ENCODE data around the gene CHCHD5. TPM values are rescaled to one million over a fixed set of nuclear protein-coding genes. Genes with fewer than 3 reads are reported as not detected.

Gene CHCHD5
- polyA plus RNA-seq, 3 donors = 37.1 to 77.3 (median 56.2) TPM

- H3K9ac ChIP-seq (ENCODE audit: insufficient read depth, low read length, poor library complexity, severe bottlenecking) = no peak overlapping the region
- no peaks in the 10 kb centered on the region for H3K27me3 ChIP-seq (ENCODE audit: control insufficient read depth in 2 of 2, insufficient read depth in 2 of 2, low read length in 2 of 2)
- no CpG with 5 or more reads among the region's 6 CpGs for WGBS (ENCODE audit: insufficient coverage)
- no peak overlapping the region for H3K4me3 ChIP-seq (replicated peaks in 1 of 3; ENCODE audit: low read depth in 2 of 3, low read length in 3 of 3)
- peaks cover 0 to 2% (median 0%) of the 10 kb centered on the region in 7 donors for H3K9me3 Mint-ChIP-seq
- no peaks in the 10 kb centered on the region for H4K20me1 ChIP-seq (ENCODE audit: insufficient read depth, low read length)
- peaks cover 0 to 2% (median 0%) of the 10 kb centered on the region in 3 donors for H3K27me3 Mint-ChIP-seq (ENCODE audit: low read depth in 3 of 3)
- H3K27ac Mint-ChIP-seq = peak overlapping the region in 6 of 7 donors; percentile 77 to 92 (median 86)
- H3K4me3 Mint-ChIP-seq = peak overlapping the region in 1 of 2 donors; percentile 73
- DNase-seq = peak in 2 of 3 donors; percentile 32 to 46
- H3K4me1 Mint-ChIP-seq = peaks cover 29% of the 10 kb centered on the region
- H3K9me3 ChIP-seq (replicated peaks in 1 of 2; ENCODE audit: control insufficient read depth in 1 of 2, insufficient read depth in 1 of 2, low read length in 2 of 2) = no peaks in the 10 kb centered on the region
- H3K4me1 ChIP-seq (ENCODE audit: control insufficient read depth in 1 of 2, insufficient read depth in 2 of 2, low read length in 2 of 2) = peaks cover 27 to 40% of the 10 kb centered on the region in 2 donors
- no peaks in the 10 kb centered on the region for H3K79me2 ChIP-seq (ENCODE audit: insufficient read depth, low read length)
- intact Hi-C loops (cut with micrococcal nuclease) = no loop called here
- TF ChIP-seq CTCF (IDR thresholded peaks at IDR 0.05) = no peak
- no peaks in the 10 kb centered on the region for H3K36me3 Mint-ChIP-seq
- peak overlapping the region in 1 of 2 donors; percentile 45 for H3K27ac ChIP-seq (ENCODE audit: low read depth in 1 of 2, low read length in 2 of 2)
- H3K4me2 ChIP-seq (replicated peaks; ENCODE audit: extremely low read depth, low read length, poor library complexity, severe bottlenecking) = peak overlapping the region; percentile 16
- no peak overlapping the region for H2AFZ ChIP-seq (ENCODE audit: insufficient read depth, low read depth, low read length, poor library complexity, severe bottlenecking)
- no peaks in the 10 kb centered on the region for H3K36me3 ChIP-seq (replicated peaks in 1 of 2; ENCODE audit: control insufficient read depth in 1 of 2, insufficient read depth in 2 of 2, low read length in 2 of 2)
These were observed 34.0 kb downstream of the CHCHD5 start for GRCh38 chr2:112618383-112618782.

GRCh38 chr2:112621790-112622527 is 37.5 kb downstream of the CHCHD5 start:
- TF ChIP-seq CTCF (IDR thresholded peaks at IDR 0.05) = no peak
- no peak overlapping the region for H3K9ac ChIP-seq (ENCODE audit: insufficient read depth, low read length, poor library complexity, severe bottlenecking)
- DNase-seq = no peak

More at GRCh38 chr2:112621790-112622527, 37.5 kb downstream of the CHCHD5 start:
- Histone ChIP-seq H4K20me1 (ENCODE audit: insufficient read depth, low read length) (no peaks in the 10 kb centered on the region), H3K9me3 (replicated peaks in 1 of 2; ENCODE audit: control insufficient read depth in 1 of 2, insufficient read depth in 1 of 2, low read length in 2 of 2) (no peaks in the 10 kb centered on the region), H2AFZ (ENCODE audit: insufficient read depth, low read depth, low read length, poor library complexity, severe bottlenecking) (no peak overlapping the region), H3K4me1 (ENCODE audit: control insufficient read depth in 1 of 2, insufficient read depth in 2 of 2, low read length in 2 of 2) (peaks cover 53 to 67% of the 10 kb centered on the region in 2 donors), H3K27me3 (ENCODE audit: control insufficient read depth in 2 of 2, insufficient read depth in 2 of 2, low read length in 2 of 2) (no peaks in the 10 kb centered on the region), H3K4me2 (replicated peaks; ENCODE audit: extremely low read depth, low read length, poor library complexity, severe bottlenecking) (no peak overlapping the region), H3K27ac (ENCODE audit: low read depth in 1 of 2, low read length in 2 of 2) (peak overlapping the region in 1 of 2 donors; percentile 59), H3K36me3 (replicated peaks in 1 of 2; ENCODE audit: control insufficient read depth in 1 of 2, insufficient read depth in 2 of 2, low read length in 2 of 2) (no peaks in the 10 kb centered on the region), H3K79me2 (ENCODE audit: insufficient read depth, low read length) (no peaks in the 10 kb centered on the region), H3K4me3 (replicated peaks in 1 of 3; ENCODE audit: low read depth in 2 of 3, low read length in 3 of 3) (peak overlapping the region in 1 of 3 experiments; percentile 4)
- intact Hi-C loops (cut with micrococcal nuclease) = no loop called here
- Mint-ChIP-seq H3K4me1 (peaks cover 57% of the 10 kb centered on the region), H3K27me3 (ENCODE audit: low read depth in 3 of 3) (no peaks in the 10 kb centered on the region), H3K4me3 (peak overlapping the region in 1 of 2 donors; percentile 73), H3K27ac (peak overlapping the region in 5 of 7 donors; percentile 5 to 61 (median 32)), H3K9me3 (peaks cover 0 to 2% (median 0%) of the 10 kb centered on the region in 7 donors), H3K36me3 (no peaks in the 10 kb centered on the region)
- WGBS (ENCODE audit: insufficient coverage) = 97% methylated on average over 18 of the region's 22 CpGs

Data from CD14-positive monocyte (primary cell).